Measurements from ENCODE around the gene ENO3.

The ENO3 gene

GRCh38 chr17:4978726-4979125 lies 27.8 kb downstream of the ENO3 start:
- no peak for DNase-seq

DNA sequence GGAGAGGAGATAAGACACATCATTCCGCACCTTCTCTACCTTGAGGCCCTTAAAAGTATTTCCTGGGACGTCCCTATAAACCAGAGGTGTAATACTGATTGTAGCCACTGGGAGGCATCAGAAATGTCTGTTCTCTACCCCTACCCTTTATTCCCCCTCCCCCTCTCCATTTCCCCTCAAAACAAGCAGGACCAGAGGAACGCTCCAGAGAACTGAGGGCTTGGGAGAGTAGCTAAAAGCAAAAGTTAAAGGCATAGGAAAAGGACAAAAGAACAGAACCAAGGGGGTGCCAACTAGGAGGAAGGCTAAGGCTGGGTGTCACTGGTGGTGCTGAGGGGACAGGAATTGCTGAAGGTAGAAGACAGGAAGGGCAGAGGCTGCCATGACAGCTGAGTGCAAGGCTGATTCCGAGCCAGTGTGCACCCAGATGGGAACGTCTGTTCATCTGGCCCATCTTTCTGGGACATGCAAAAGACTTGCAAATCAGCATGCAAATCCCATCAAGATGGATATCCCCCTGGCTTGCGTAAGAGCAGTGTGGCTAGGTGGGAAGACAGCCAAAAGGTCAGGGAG lies 29.8 kb downstream of the ENO3 start:
- peak; percentile 43 to 56 for DNase-seq

- no peak for DNase-seq
These were observed 31.4 kb downstream of the ENO3 start for GRCh38 chr17:4982305-4982704.

GRCh38 chr17:4986403-4986802 lies 35.5 kb downstream of the ENO3 start:
- DNase-seq: no peak

GRCh38 chr17:4986951-4987766 lies 36.2 kb downstream of the ENO3 start, which contains the start of gene CAMTA2:
CAMTA2 (minus strand) TSS chr17:4987675; CDS start chr17:4986222, 1,453 bp downstream.
- peak; percentile 89 to 92 for DNase-seq

DNA sequence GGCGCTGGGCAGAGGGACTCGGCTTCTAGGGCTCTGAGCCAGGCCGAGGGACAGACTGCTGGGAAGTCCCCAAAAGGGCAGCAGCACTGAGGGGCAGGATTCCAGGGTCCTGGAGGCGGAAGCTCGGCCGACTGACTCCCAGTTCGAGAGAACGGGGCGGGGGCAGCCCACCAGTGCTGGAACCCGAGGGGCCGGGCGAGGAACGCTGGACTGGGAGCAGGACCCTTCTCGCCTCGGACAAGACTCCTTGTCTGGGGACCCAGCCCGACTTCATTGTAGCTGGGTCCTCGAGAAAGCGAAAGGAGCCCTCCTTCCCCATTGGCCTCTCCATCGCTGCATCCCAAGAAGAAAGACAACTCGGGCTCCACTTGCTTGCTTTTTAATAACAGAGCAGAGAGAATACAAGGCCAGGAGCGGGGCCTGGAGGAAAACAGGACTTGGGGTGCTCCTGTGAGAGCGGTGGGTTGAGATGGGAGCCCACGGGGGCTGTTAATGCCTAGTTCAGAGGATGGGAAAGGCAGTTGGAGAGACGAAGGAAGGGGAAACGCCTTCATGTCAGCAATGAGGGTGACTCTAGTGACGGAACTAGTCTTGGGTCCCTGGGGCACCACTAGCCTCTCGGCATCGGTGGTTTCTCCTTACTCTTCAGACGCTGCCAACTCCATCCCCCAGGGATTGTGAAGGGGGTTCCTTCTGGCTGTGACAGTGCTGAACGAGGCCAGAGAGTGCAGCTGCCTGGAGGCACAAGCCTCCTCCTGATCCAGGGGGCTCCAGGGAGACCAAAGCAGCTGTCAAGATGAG lies 37.0 kb downstream of the ENO3 start:
- DNase-seq: peak in 1 of 2 experiments; percentile 49

- DNase-seq: no peak
These were observed 43.2 kb downstream of the ENO3 start for GRCh38 chr17:4994081-4994595.

DNA sequence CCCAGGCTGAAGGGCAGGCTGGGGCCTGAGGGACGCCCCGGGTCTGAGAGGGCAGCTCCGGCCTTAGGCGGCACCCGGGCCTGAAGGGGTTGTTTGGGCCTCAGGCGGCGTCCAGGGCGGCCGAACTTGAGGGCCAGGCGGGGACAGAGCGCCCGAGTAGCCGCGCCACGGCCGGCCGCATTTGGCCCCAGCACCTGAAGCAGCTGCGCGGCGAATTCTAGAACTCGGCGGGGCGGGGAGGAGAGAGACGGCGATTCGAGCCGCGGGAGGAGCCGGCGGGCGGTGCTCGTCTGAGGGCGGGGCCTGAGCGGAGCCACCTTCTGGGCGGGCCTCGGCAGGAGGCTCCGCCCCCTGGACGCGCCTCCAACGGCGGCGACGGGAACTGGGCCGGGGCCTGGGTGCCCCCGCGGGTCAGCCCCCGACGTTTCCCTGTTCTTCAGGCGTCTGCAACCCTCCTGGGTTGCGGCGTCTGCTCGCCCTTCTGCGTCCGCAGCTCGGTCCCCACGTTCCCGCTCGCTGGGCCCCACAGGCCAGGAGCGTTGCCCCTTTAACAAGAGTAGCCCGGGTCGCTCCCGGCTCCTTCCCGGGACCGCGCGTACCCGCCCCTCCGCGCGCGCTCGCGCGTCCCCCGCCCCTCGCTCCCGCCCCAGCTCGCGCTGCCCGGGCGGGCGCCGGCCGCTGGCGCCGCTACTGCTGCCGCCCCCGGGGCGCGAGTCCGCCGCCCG lies 46.5 kb downstream of the ENO3 start, which contains the start of the genes INCA1 and KIF1C:
Gene INCA1 (minus strand): TSS at position 221 of the 725 bp plus-strand sequence. CDS start 3,085 bp downstream, outside the sequence.
Gene KIF1C (plus strand): TSS at position 649 of the 725 bp plus-strand sequence. CDS start 2,297 bp downstream, outside the sequence.
- peak; percentile 94 to 96 for DNase-seq

- DNase-seq: peak in 1 of 2 experiments; percentile 38
These were observed 47.3 kb downstream of the ENO3 start for GRCh38 chr17:4998027-4998731.

GRCh38 chr17:4998732-4999429 lies 48.0 kb downstream of the ENO3 start:
- peak in 1 of 2 experiments; percentile 26 for DNase-seq

DNA sequence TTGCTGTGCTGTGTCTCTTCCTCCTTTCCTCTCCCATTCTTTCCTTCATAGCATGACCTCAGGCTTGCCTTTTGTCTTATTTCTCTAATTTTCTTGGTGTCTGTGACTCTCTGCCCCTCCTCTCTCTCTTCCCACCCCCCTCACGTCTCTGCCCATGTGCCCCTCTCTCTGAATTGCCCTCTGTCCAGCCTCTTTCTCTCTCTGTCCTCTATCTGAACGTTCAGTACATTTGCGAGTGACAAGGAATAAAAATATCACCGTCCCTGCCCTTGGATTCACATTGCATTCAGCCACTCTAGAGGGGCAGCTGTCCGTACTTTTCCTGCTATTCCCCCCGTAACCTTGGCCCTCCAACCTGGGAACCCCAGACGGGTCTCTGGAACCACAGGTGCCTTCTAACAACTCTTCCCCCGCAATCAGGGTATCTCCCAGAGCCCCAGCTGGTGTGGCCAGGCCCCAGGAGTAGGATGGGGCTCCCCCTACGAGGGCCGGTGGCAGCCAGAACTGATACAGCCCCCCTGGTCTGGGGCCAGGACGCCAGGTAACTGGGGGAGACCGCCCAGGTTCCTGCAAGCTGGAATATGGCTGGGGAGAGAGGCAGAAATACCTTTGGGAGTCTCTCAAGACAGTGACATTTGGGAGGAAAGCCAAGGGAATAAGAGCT lies 48.6 kb downstream of the ENO3 start:
- DNase-seq: no peak

GRCh38 chr17:5000237-5000639 lies 49.3 kb downstream of the ENO3 start:
- DNase-seq: no peak

DNA sequence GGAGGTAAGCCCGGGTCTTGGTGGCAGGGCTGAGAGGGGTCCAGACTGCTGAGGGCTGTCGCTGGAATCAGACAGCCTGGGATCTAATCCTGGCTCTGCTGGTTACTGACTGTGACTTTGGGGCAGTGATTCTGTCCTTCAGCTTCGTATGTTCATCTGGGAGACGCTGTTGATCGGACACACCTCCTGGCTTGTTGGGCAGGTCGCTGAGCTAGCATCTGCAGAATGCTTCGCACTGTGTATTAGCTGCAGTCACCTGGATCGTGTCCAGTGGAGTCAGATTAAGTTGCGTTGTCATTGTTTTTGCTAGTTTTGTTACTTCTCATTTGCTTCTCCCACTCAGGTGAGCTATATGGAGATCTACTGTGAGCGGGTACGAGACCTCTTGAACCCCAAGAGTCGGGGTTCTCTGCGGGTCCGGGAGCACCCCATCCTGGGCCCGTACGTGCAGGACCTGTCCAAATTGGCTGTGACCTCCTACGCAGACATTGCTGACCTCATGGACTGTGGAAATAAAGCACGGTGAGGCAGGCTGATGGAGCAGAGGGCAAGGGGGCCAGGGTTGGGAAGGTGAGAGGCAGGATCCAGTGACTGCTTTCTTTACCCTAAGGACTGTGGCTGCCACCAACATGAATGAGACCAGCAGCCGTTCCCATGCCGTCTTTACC lies 51.3 kb downstream of the ENO3 start:
- DNase-seq: no peak

DNA sequence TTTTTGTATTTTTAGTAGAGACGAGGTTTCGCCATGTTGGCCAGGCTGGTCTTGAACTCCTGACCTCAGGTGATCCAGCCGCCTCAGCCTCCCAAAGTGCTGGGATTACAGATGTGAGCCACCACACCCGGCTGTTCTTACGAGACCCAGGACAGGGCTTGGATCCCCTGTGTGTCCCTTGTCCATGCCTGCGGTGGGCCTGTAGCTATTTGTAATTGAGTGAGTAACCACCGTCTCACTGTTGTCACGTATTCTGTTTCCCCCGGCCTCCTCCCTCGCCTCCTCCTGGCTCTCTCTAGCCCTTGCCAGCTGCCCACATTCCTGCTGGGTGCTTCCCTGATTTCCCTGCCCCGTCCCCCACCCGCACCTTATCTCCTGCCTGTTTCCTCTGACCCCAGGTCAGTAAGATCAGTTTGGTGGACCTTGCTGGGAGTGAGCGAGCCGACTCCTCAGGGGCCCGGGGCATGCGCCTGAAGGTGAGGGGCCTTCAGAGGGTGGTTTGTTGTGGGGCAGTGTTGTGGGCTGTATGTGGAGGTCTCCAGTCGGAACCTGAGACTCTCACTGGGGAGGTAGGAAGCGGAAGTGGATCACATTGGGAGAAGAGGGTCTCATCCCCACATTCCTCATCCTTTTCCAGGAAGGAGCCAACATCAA lies 52.4 kb downstream of the ENO3 start:
- DNase-seq: no peak

Measured in activated T-cell treated with anti-CD3 and anti-CD28 coated beads, Interleukin-2, amount 50 U/mL, for 48 hours (primary cell).